K562 (cell line): ENCODE data around the gene URM1. TPM values are rescaled to one million over a fixed set of nuclear protein-coding genes. Genes with fewer than 3 reads are reported as not detected.

Experiments
- CHD7 ChIP-seq: fragments of 200-600 bp; sonication (generic); IDR thresholded peaks from one replicate; pipeline ENCODE4 v1.6.1; 2012; ENCODE audit warnings: mild to moderate bottlenecking, low read depth, low read length, inconsistent platforms
- NR1H2 ChIP-seq: sonication (generic); formaldehyde crosslinking; IDR thresholded peaks from 2 replicates; pipeline ENCODE4 v1.4.0; 2020; ENCODE audit warnings: mild to moderate bottlenecking, missing genetic modification reagents
- RREB1 ChIP-seq: fragments of 250-450 bp; sonication (Bioruptor Pico); IDR thresholded peaks from 2 replicates; pipeline ENCODE4 v1.4.0; 2020
- STAG1 ChIP-seq: sonication (generic); formaldehyde crosslinking; IDR thresholded peaks from 2 replicates; pipeline ENCODE4 v1.5.0; 2020; ENCODE audit warnings: missing genetic modification reagents, borderline replicate concordance
- VEZF1 ChIP-seq: fragments of 200-800 bp; sonication (Bioruptor generic); IDR thresholded peaks from 2 replicates; pipeline ENCODE4 v1.6.1; 2017; ENCODE audit warnings: missing genetic modification characterization, missing compliant biosample characterization
- ZBTB7A ChIP-seq: IDR thresholded peaks from 2 replicates; pipeline ENCODE4 v1.6.1; 2011; ENCODE audit warnings: low read depth, mild to moderate bottlenecking, low read length, moderate library complexity, borderline replicate concordance; ENCODE audit not compliant: control insufficient read depth
- ZNF584 ChIP-seq: fragments of 200-800 bp; sonication (Bioruptor generic); IDR thresholded peaks from 2 replicates; pipeline ENCODE4 v1.6.1; 2016; ENCODE audit warnings: low read depth, mild to moderate bottlenecking, missing genetic modification characterization, missing compliant biosample characterization
- polyA plus RNA-seq, 8 experiments: library from polyadenylated mRNA; depleted of rRNA in 4 of 8; stranded (reverse) in 5 of 8; unstranded in 3 of 8; fragments of >200 nt; fragmentation: Nextera tagmentation in 2 of 8; fragmentation: Illumina TruSeq in 1 of 8; extraction: Ambion mirVana in 2 of 8; extraction: Trizol in 1 of 8; gene quantifications; 2 replicates each; pipeline versions ENCODE4 v1.2.1 to v1.2.3, GENCODE V29; 2011 to 2014; ENCODE audit warnings: inconsistent platforms in 1 of 8, missing spikeins in 1 of 8
- total RNA-seq, 7 experiments: library from RNA; depleted of rRNA in 6 of 7; stranded (reverse); fragments of >200 nt in 6 of 7; fragmentation: Illumina TruSeq in 2 of 7; extraction: Trizol in 2 of 7; gene quantifications; 2 replicates each; pipeline versions ENCODE4 v1.2.1 to v1.2.3, GENCODE V29; 2011 to 2021; ENCODE audit warnings: low replicate concordance in 1 of 7

Gene URM1
- total and polyA plus RNA-seq, 9 of the 15 experiments (the other 6 are each of a cell fraction or from before 2014, with no cell fraction given) = 10.1 to 88.9 (median 53.3) TPM

- no peak for TF ChIP-seq CHD7
- no peak for TF ChIP-seq VEZF1 (CRISPR knock-in tag)
- TF ChIP-seq ZBTB7A = peak; percentile 93
- 0 out of 2 replicates have a peak, but pooled peaks have one; percentile 32 for TF ChIP-seq RREB1 (CRISPR knock-in tag)
- TF ChIP-seq STAG1 (CRISPR knock-in tag) = peak; percentile 64; the same call in 1 of the 2 replicates
- no peak for TF ChIP-seq ZNF584 (CRISPR knock-in tag)
- TF ChIP-seq NR1H2 (CRISPR knock-in tag) = no peak
Observed at GRCh38 chr9:128412120-128412790, 41.1 kb downstream of the URM1 start (continued).
